NT2/D1 (cell line): ENCODE data around the gene LENG8.

Experiments
- DNase-seq: peaks from one replicate; pipeline ENCODE4 v3.0.0-alpha.2; 2011; ENCODE audit warnings: low read depth, low spot score
- H3K27me3 ChIP-seq: 2 replicates; pipeline ENCODE4 v1.6.0; 2011; ENCODE audit warnings: mild to moderate bottlenecking; ENCODE audit not compliant: insufficient read length, insufficient read depth
- H3K36me3 ChIP-seq: 2 replicates; pipeline ENCODE4 v1.6.1; 2011; ENCODE audit warnings: mild to moderate bottlenecking, low read length, mixed read lengths; ENCODE audit not compliant: insufficient read depth, insufficient read length
- H3K4me1 ChIP-seq: 2 replicates; pipeline ENCODE4 v1.5.1; 2011; ENCODE audit not compliant: insufficient read depth, insufficient read length
- H3K4me3 ChIP-seq: 2 replicates; pipeline ENCODE4 v1.5.1; 2011; ENCODE audit warnings: low read depth; ENCODE audit not compliant: insufficient read length
- H3K9ac ChIP-seq: 2 replicates; pipeline ENCODE4 v1.6.0; 2011; ENCODE audit warnings: low read depth; ENCODE audit not compliant: insufficient read length
- H3K9me3 ChIP-seq: 2 replicates; pipeline ENCODE4 v1.5.1; 2011; ENCODE audit warnings: mild to moderate bottlenecking, low read length; ENCODE audit not compliant: insufficient read depth
- SUZ12 ChIP-seq: IDR thresholded peaks from 2 replicates; pipeline ENCODE4 v1.6.1; 2011; ENCODE audit not compliant: insufficient read length, insufficient read depth; ENCODE audit errors: extremely low read depth
- YY1 ChIP-seq: IDR thresholded peaks from 2 replicates; pipeline ENCODE4 v1.6.1; 2011; ENCODE audit not compliant: insufficient read length, insufficient read depth
- ZNF274 ChIP-seq: IDR thresholded peaks from 2 replicates; pipeline ENCODE4 v1.6.1; 2011; ENCODE audit warnings: mild to moderate bottlenecking, low read depth, low read length

LENG8 gene

DNA sequence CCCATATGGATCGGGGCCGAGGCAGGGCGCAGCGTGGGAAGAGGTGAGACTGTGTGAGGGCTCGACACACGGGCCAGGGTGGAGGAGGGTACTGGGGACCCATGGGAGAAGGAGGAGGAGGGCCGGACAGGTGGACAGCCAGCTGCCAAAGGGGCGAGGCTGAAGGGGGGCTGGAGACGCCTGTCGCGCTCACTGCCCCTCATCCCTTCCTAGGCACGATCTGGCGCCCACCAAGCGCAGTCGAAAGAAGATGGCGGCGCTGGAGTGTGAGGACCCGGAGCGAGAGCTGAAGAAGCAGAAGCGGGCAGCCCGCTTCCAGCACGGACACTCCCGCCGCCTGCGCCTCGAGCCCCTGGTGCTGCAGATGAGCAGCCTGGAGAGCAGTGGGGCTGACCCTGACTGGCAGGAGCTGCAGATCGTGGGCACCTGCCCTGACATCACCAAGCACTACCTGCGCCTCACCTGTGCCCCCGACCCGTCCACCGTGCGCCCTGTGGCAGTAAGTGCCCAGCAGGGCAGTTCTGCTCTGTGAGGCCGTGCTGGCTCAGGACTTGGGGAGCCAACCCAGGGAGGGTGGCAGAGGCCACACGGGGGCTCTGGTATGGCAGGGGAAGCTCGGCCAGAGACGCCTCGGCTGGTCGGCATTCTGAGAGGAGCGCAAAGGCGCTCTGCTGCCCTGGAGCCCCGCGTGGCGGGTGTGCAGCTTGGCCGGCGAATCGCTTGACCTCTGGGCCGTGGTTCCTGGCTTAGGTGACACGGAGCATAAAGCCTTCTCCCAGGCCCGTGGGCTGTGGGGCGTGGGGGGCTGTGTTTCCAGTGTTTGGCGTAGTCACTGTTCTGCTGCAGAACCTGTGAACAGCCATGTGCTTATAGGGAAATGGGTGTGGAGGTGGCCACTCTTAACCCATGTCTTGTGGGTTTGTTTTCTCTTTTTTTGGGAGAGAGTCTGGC, 7.7 kb downstream of the LENG8 start:
- peaks cover 8% of the 10 kb centered on the region for H3K4me1 ChIP-seq
- no peak overlapping the region for H3K4me3 ChIP-seq
- peaks cover 90% of the 10 kb centered on the region for H3K36me3 ChIP-seq
- H3K9me3 ChIP-seq = no peaks in the 10 kb centered on the region
- DNase-seq = no peak
- H3K27me3 ChIP-seq = no peaks in the 10 kb centered on the region
- H3K9ac ChIP-seq = no peak overlapping the region
- TF ChIP-seq YY1 = no peak
- TF ChIP-seq ZNF274 = no peak
- no peak for TF ChIP-seq SUZ12

- no peak for TF ChIP-seq YY1
- TF ChIP-seq ZNF274 = no peak
- TF ChIP-seq SUZ12 = no peak
- Histone ChIP-seq H3K36me3 (peaks cover 85% of the 10 kb centered on the region), H3K9me3 (no peaks in the 10 kb centered on the region), H3K4me1 (peaks cover 7% of the 10 kb centered on the region), H3K9ac (no peak overlapping the region), H3K27me3 (no peaks in the 10 kb centered on the region), H3K4me3 (no peak overlapping the region)
- no peak for DNase-seq
Observed at GRCh38 chr19:54457773-54458647, 9.0 kb downstream of the LENG8 start.

DNA sequence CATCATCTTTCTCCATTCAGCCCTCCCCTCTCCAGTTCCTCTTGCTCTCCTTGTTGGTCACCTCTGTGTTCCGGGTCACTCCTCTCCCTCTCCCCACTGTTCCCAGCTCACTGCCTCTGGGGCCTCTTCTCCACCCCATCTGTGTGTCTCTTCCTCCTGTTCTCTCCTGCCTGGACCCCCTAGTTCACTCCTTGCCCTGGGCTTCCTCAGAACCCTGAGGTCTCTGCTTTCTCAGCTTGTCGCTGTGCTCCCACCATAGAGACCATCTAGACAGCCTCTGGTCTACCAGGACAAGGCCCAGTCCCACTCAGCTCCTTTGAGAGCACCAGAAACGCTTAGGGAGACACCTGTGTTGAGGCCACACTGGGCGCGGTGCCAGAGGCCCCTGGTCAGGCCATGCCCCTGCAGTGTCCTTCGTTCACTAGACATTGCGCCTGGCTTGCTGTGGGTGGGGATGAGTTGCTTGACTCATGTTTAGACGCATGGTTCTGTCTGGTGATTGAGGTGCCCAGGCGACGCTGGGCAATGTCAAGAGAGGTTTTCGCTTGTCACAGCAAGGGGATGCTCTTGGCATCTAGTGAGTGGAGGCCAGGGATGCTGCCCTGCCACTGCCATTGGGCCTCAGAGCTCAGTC, 9.8 kb downstream of the LENG8 start:
- H3K9ac ChIP-seq = no peak overlapping the region

DNA sequence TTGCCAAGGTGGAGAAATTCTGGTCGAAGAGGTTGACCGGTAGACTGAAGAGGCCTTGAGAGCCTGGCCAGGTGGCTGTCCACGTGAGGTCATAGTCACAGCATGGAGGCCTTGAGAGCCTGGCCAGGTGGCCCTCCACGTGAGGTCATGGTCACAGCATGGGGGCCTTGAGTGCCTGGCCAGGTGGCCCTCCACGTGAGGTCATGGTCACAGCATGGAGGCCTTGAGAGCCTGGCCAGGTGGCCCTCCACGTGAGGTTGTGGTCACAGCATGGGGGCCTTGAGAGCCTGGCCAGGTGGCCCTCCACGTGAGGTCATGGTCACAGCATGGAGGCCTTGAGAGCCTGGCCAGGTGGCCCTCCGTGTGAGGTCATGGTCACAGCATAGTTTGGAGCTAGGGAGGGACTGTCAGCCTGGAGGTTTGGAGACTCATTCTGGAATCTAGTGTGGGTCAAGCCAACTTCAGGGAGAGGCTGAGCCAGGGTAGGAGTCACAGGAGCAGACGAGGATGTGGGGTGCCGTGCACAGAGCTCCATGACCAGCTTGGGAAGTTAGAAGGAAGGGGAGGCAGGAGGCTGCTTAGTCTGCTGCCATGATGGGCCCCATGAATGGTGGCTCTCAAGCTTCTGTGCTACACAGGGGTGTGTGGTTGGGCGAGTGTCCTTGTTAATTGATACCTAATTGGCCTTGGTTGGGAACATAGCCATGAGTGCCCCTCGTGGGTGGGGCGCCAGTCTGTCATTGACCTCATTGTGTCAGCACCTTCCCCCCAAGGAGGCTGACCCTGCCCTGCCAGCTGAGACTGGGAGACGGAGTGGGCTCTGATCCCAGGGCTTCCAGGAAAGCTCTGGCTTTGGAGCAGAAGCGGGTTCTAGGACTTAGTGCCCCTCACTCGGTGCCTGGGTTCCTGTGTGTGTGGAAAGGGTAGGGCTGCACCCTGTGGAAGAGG, 10.6 kb downstream of the LENG8 start:
- Histone ChIP-seq H3K9me3 (no peaks in the 10 kb centered on the region), H3K4me3 (no peak overlapping the region), H3K27me3 (no peaks in the 10 kb centered on the region), H3K4me1 (peaks cover 7% of the 10 kb centered on the region), H3K36me3 (peaks cover 69% of the 10 kb centered on the region), H3K9ac (no peak overlapping the region)
- no peak for TF ChIP-seq SUZ12
- TF ChIP-seq YY1 = no peak
- no peak for TF ChIP-seq ZNF274
- DNase-seq = no peak

More for the DNA sequence above, 9.8 kb downstream of the LENG8 start:
- TF ChIP-seq ZNF274 (no peak), SUZ12 (no peak), YY1 (no peak)
- no peak for DNase-seq
- Histone ChIP-seq H3K9me3 (no peaks in the 10 kb centered on the region), H3K36me3 (peaks cover 77% of the 10 kb centered on the region), H3K4me1 (peaks cover 7% of the 10 kb centered on the region), H3K4me3 (no peak overlapping the region), H3K27me3 (no peaks in the 10 kb centered on the region)

- Histone ChIP-seq H3K27me3 (no peaks in the 10 kb centered on the region), H3K9ac (no peak overlapping the region), H3K36me3 (peaks cover 61% of the 10 kb centered on the region), H3K4me3 (no peak overlapping the region), H3K4me1 (peaks cover 7% of the 10 kb centered on the region), H3K9me3 (no peaks in the 10 kb centered on the region)
- DNase-seq = no peak
- TF ChIP-seq YY1 (no peak), SUZ12 (no peak), ZNF274 (no peak)
Observed at GRCh38 chr19:54460230-54461005, 11.4 kb downstream of the LENG8 start.
